K562 (cell line): ENCODE measurements around the gene C10orf95. TPM values are rescaled to one million over a fixed set of nuclear protein-coding genes. Genes with fewer than 3 reads are reported as not detected.
A peak's percentile ranks its signal among the peaks of the same experiment; 100 is the strongest.

Source experiments
- CREB1 ChIP-seq, 2 experiments: sonication (generic) in 1 of 2; formaldehyde crosslinking in 1 of 2; IDR thresholded peaks; 2 replicates each; pipeline versions ENCODE4 v1.6.1 to v1.8.0; 2012 to 2022; ENCODE audit warnings: inconsistent platforms in 1 of 2, mild to moderate bottlenecking in 1 of 2, missing genetic modification reagents in 1 of 2, moderate library complexity in 1 of 2
- JUN ChIP-seq, 2 experiments: sonication (generic) in 1 of 2; formaldehyde crosslinking in 1 of 2; IDR thresholded peaks; 2 replicates each; pipeline versions ENCODE4 v1.6.1 to v1.8.0; 2012 to 2022; ENCODE audit warnings: borderline replicate concordance in 2 of 2, mild to moderate bottlenecking in 2 of 2, improper control_type of control experiment in 1 of 2, low read depth in 1 of 2, low read length in 1 of 2, missing genetic modification reagents in 1 of 2
- NR2C2 ChIP-seq, 2 experiments: fragments of 200-800 bp in 1 of 2; sonication (Bioruptor generic) in 1 of 2; sonication (generic) in 1 of 2; formaldehyde crosslinking in 1 of 2; IDR thresholded peaks; 2 replicates each; pipeline versions ENCODE4 v1.6.1 to v1.8.0; 2016 to 2022; ENCODE audit warnings: mild to moderate bottlenecking in 1 of 2, missing compliant biosample characterization in 1 of 2, missing genetic modification characterization in 1 of 2, missing genetic modification reagents in 1 of 2
- RFX1 ChIP-seq: fragments of 450-650 bp; IDR thresholded peaks from 2 replicates; pipeline ENCODE4 v1.6.1; 2016; ENCODE audit warnings: mild to moderate bottlenecking, moderate library complexity
- TAF15 ChIP-seq: fragments of 200-400 bp; formaldehyde crosslinking; IDR thresholded peaks from 2 replicates; pipeline ENCODE4 v1.6.1; 2017; ENCODE audit warnings: mild to moderate bottlenecking, low read depth, low read length, moderate library complexity
- ZBTB17 ChIP-seq: fragments of 450-650 bp; formaldehyde crosslinking; IDR thresholded peaks from 2 replicates; pipeline ENCODE4 v1.4.0; 2020; ENCODE audit warnings: mild to moderate bottlenecking
- ZFP36 ChIP-seq: fragments of 150-350 bp; IDR thresholded peaks from 2 replicates; pipeline ENCODE4 v1.6.1; 2018; ENCODE audit warnings: low read length, low read depth; ENCODE audit not compliant: partially characterized antibody
- ZNF316 ChIP-seq: fragments of 450-650 bp; IDR thresholded peaks from 2 replicates; pipeline ENCODE4 v1.6.1; 2016
- ZNF436 ChIP-seq: fragments of 250-450, 450-650 bp; sonication (Bioruptor Pico); formaldehyde crosslinking; IDR thresholded peaks from 2 replicates; pipeline ENCODE4 v1.7.0; 2020; ENCODE audit warnings: mild to moderate bottlenecking
- polyA plus RNA-seq, 8 experiments: library from polyadenylated mRNA; depleted of rRNA in 4 of 8; stranded (reverse) in 5 of 8; unstranded in 3 of 8; fragments of >200 nt; fragmentation: Nextera tagmentation in 2 of 8; fragmentation: Illumina TruSeq in 1 of 8; extraction: Ambion mirVana in 2 of 8; extraction: Trizol in 1 of 8; gene quantifications; 2 replicates each; pipeline versions ENCODE4 v1.2.1 to v1.2.3, GENCODE V29; 2011 to 2014; ENCODE audit warnings: inconsistent platforms in 1 of 8, missing spikeins in 1 of 8
- total RNA-seq, 7 experiments: library from RNA; depleted of rRNA in 6 of 7; stranded (reverse); fragments of >200 nt in 6 of 7; fragmentation: Illumina TruSeq in 2 of 7; extraction: Trizol in 2 of 7; gene quantifications; 2 replicates each; pipeline versions ENCODE4 v1.2.1 to v1.2.3, GENCODE V29; 2011 to 2021; ENCODE audit warnings: low replicate concordance in 1 of 7
- TF ChIP-seq, protein P1 (sequence below): sonication (generic); formaldehyde crosslinking; IDR thresholded peaks from 2 replicates; pipeline ENCODE4 v1.8.0; 2023; ENCODE audit warnings: mild to moderate bottlenecking, missing genetic modification reagents

C10orf95 gene
- total and polyA plus RNA-seq, 9 of the 15 experiments (the other 6 are each of a cell fraction or from before 2014, with no cell fraction given), result 0.03 to 0.41 (median 0.17) TPM; not detected in 1

DNA sequence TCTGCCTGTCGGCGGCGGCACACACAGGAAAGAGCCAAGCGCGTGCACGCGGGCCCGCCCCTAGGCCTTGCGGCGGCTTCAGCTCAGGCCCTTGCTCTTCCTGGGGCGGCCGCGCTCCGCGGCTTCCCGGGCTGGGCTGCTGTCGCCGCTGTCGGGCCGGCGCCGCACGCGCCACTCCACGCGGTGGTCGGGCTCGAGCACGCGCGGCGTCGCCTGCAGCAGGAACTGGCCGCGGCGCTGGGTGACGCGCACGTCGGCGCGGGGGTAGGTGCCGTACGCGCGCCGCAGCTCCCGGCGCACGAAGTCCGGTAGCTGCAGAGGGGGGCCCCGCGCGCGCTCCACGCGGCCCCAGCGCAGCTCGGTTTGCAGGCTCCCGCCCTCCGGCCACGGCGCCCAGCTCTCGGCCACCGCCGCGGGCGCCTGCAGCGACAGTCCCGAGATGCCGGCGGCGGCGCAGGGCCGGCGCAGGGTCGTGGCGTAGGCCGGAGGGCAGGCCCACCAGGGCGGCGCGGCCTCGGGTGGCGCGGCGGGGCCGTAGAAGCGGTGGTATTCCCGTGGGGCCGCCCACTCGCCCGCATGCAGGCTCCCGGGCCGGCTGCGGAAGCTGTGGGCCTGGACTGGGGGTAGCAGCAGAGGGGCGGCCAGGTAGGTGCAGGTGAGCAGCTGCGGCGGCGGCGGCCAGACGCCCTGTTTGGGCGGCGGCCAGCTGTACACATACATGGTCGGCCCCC, 804 bp downstream of the C10orf95 start (continued):
- TF ChIP-seq ZFP36, result no peak
- peak; percentile 53; the same call in 1 of the 2 replicates for TF ChIP-seq ZBTB17 (CRISPR knock-in tag)
- TF ChIP-seq TAF15, result no peak
- TF ChIP-seq ZNF436 (CRISPR knock-in tag), result no peak
- TF ChIP-seq JUN (IDR thresholded peaks at IDR 0.05; ENCODE audit: borderline replicate concordance, low read depth, low read length), result peak; percentile 13; the same call in 1 of the 2 replicates
- peak; percentile 68; the same call in 1 of the 2 replicates for TF ChIP-seq JUN (CRISPR knock-in tag; IDR thresholded peaks at IDR 0.05; ENCODE audit: borderline replicate concordance)
- peak; percentile 24; the same call in 1 of the 2 replicates for TF ChIP-seq CREB1 (IDR thresholded peaks at IDR 0.05)
- no peak for TF ChIP-seq CREB1 (CRISPR knock-in tag; IDR thresholded peaks at IDR 0.05)
- no peak for TF ChIP-seq ZNF316
- TF ChIP-seq NR2C2 (CRISPR knock-in tag; IDR thresholded peaks at IDR 0.05), result 0 out of 2 replicates have a peak, but pooled peaks have one; percentile 23
- 0 out of 2 replicates have a peak, but pooled peaks have one; percentile 26 for TF ChIP-seq NR2C2 (tag; IDR thresholded peaks at IDR 0.05)
- TF ChIP-seq, protein P1, sequence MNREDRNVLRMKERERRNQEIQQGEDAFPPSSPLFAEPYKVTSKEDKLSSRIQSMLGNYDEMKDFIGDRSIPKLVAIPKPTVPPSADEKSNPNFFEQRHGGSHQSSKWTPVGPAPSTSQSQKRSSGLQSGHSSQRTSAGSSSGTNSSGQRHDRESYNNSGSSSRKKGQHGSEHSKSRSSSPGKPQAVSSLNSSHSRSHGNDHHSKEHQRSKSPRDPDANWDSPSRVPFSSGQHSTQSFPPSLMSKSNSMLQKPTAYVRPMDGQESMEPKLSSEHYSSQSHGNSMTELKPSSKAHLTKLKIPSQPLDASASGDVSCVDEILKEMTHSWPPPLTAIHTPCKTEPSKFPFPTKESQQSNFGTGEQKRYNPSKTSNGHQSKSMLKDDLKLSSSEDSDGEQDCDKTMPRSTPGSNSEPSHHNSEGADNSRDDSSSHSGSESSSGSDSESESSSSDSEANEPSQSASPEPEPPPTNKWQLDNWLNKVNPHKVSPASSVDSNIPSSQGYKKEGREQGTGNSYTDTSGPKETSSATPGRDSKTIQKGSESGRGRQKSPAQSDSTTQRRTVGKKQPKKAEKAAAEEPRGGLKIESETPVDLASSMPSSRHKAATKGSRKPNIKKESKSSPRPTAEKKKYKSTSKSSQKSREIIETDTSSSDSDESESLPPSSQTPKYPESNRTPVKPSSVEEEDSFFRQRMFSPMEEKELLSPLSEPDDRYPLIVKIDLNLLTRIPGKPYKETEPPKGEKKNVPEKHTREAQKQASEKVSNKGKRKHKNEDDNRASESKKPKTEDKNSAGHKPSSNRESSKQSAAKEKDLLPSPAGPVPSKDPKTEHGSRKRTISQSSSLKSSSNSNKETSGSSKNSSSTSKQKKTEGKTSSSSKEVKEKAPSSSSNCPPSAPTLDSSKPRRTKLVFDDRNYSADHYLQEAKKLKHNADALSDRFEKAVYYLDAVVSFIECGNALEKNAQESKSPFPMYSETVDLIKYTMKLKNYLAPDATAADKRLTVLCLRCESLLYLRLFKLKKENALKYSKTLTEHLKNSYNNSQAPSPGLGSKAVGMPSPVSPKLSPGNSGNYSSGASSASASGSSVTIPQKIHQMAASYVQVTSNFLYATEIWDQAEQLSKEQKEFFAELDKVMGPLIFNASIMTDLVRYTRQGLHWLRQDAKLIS, result peak; percentile 44
- no peak for TF ChIP-seq RFX1
